Measurements from ENCODE around the gene MYB. TPM values are rescaled to one million over a fixed set of nuclear protein-coding genes. Genes with fewer than 3 reads are reported as not detected.

MYB gene
- total and polyA plus RNA-seq, 12 donors, result 0.14 to 11.8 (median 0.74) TPM

GRCh38 chr6:135196739-135197510 lies 15.8 kb downstream of the MYB start:
- Histone ChIP-seq H3K36me3 (replicated peaks in 1 of 2) (no peaks in the 10 kb centered on the region), H3K4me1 (replicated peaks in 1 of 2) (no peaks in the 10 kb centered on the region), H3K9me3 (replicated peaks in 1 of 3) (no peaks in the 10 kb centered on the region), H3K4me3 (no peak overlapping the region), H3K27me3 (no peaks in the 10 kb centered on the region), H3K27ac (no peak overlapping the region)
- no peak for DNase-seq
- TF ChIP-seq, protein P1, sequence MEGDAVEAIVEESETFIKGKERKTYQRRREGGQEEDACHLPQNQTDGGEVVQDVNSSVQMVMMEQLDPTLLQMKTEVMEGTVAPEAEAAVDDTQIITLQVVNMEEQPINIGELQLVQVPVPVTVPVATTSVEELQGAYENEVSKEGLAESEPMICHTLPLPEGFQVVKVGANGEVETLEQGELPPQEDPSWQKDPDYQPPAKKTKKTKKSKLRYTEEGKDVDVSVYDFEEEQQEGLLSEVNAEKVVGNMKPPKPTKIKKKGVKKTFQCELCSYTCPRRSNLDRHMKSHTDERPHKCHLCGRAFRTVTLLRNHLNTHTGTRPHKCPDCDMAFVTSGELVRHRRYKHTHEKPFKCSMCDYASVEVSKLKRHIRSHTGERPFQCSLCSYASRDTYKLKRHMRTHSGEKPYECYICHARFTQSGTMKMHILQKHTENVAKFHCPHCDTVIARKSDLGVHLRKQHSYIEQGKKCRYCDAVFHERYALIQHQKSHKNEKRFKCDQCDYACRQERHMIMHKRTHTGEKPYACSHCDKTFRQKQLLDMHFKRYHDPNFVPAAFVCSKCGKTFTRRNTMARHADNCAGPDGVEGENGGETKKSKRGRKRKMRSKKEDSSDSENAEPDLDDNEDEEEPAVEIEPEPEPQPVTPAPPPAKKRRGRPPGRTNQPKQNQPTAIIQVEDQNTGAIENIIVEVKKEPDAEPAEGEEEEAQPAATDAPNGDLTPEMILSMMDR (IDR thresholded peaks at IDR 0.05), result no peak
- TF ChIP-seq POLR2A (IDR thresholded peaks at IDR 0.05), result no peak
- WGBS, 4 donors, result 79 to 88% (median 82%) methylated on average over 10 of the region's 10 CpGs
- intact Hi-C loops (cut with DNase I), result no loop called here

DNA sequence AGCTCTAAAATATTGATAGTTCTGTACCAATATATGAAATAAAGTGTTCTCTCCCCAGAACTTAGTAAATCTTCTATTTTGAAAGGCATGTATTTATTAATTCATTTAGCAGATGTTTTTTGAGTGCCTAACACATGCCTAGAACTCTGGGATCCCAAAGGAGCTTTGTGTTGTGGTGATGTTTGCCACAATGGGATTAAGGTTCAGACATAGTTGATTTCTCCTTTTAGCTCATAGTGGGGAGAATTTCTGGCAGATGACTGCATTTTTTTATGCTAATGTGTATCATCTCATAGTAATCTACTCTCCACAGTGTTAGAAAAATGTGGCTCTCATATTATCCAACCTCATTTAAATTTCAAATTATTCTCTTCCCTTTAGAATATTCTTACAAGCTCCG lies 21.7 kb downstream of the MYB start:
- H3K36me3 ChIP-seq (replicated peaks in 1 of 2), result no peaks in the 10 kb centered on the region
- H3K4me1 ChIP-seq (replicated peaks in 1 of 2), result no peaks in the 10 kb centered on the region
- intact Hi-C loops (cut with DNase I), result no loop called here
- no peaks in the 10 kb centered on the region for H3K27me3 ChIP-seq
- no peaks in the 10 kb centered on the region for H3K9me3 ChIP-seq (replicated peaks in 1 of 3)
- WGBS, 4 donors, result 79 to 94% (median 89%) methylated on average over 1 of the region's 1 CpG
- no peak overlapping the region for H3K27ac ChIP-seq
- DNase-seq, result no peak
- TF ChIP-seq, protein P1 (IDR thresholded peaks at IDR 0.05), result no peak
- no peak overlapping the region for H3K4me3 ChIP-seq

DNA sequence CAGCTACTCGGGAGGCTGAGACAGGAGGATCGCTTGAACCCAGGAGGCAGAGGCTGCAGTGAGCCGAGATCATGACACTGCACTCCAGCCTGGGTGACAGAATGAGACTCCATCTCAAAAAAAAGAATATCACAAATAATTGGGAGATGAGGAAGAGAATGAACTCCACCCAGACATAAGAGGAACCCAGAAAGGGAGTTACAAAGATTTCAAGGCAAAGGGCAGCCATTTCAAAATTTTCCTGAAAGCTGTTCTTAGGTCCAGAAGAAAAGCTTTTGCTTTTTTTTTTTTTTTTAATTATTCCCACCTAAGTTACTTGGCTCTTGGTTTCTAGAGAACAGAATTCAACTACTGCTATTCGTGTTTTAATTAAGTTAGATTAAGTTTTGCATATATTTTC lies 23.8 kb downstream of the MYB start:
- DNase-seq, result no peak
- H3K36me3 ChIP-seq (replicated peaks in 1 of 2), result no peaks in the 10 kb centered on the region
- intact Hi-C loops (cut with DNase I), result no loop called here
- no peak overlapping the region for H3K27ac ChIP-seq
- 89 to 97% (median 93%) methylated on average over 4 of the region's 4 CpGs for WGBS, 4 donors
- no peak overlapping the region for H3K4me3 ChIP-seq
- no peaks in the 10 kb centered on the region for H3K27me3 ChIP-seq
- H3K4me1 ChIP-seq (replicated peaks in 1 of 2), result no peaks in the 10 kb centered on the region
- TF ChIP-seq POLR2A (IDR thresholded peaks at IDR 0.05), result no peak
- TF ChIP-seq, protein P1 (IDR thresholded peaks at IDR 0.05), result no peak
- no peaks in the 10 kb centered on the region for H3K9me3 ChIP-seq (replicated peaks in 1 of 3)

DNA sequence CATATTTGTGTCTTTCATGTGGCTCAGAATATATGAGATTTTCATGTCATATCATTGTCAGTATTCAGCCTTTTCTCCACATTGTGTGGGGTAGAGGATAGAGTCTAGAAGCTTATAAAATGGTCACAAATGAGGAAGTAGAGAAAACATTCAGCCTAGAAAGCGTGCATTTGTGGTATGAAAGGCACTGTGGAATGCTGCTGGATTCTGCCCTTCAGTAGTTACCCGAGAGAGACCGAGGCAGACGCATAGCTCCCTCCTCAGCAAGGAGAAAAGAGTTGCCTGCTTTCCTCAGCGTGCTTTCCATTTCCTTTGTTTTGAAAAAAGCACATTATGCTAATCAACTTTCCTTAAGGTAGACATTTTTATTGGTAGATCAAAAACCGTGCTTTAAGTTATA lies 28.7 kb downstream of the MYB start:
- Histone ChIP-seq H3K4me1 (replicated peaks in 1 of 2) (no peaks in the 10 kb centered on the region), H3K27me3 (no peaks in the 10 kb centered on the region), H3K9me3 (replicated peaks in 1 of 3) (no peaks in the 10 kb centered on the region), H3K27ac (no peak overlapping the region), H3K36me3 (replicated peaks in 1 of 2) (no peaks in the 10 kb centered on the region), H3K4me3 (no peak overlapping the region)
- 73 to 82% (median 78%) methylated on average over 6 of the region's 6 CpGs for WGBS, 4 donors
- DNase-seq, result no peak
- intact Hi-C loops (cut with DNase I), result no loop called here
- TF ChIP-seq, protein P1 (IDR thresholded peaks at IDR 0.05), result no peak
- TF ChIP-seq POLR2A (IDR thresholded peaks at IDR 0.05), result no peak
